Spleen (tissue), 11 donors: ENCODE measurements around the gene ITGA6. TPM values are rescaled to one million over a fixed set of nuclear protein-coding genes. Genes with fewer than 3 reads are reported as not detected.
A peak's percentile ranks its signal among the peaks of the same experiment; 100 is the strongest.

Source experiments
- DNase-seq: peaks from one replicate; pipeline ENCODE4 v3.0.0-alpha.2; 2020
- H3K27ac ChIP-seq, 8 donors: fragments of 200-600 bp; sonication (generic) in 7 of 8; 1 replicate in 4 of 8; 2 replicates in 4 of 8; pipeline versions ENCODE4 v1.5.0 to v1.8.0; 2016 to 2021; ENCODE audit warnings: inconsistent platforms in 4 of 8, mild to moderate bottlenecking in 4 of 8, moderate library complexity in 1 of 8
- H3K27me3 ChIP-seq, 7 donors: fragments of 200-600 bp; sonication (generic) in 6 of 7; replicated peaks in 1 of 7; 1 replicate in 4 of 7; 2 replicates in 3 of 7; pipeline versions ENCODE4 v1.5.0 to v1.8.0; 2016 to 2021; ENCODE audit warnings: inconsistent platforms in 3 of 7, mild to moderate bottlenecking in 1 of 7
- H3K36me3 ChIP-seq, 6 donors: fragments of 200-600 bp; sonication (generic) in 5 of 6; 1 replicate in 4 of 6; 2 replicates in 2 of 6; pipeline versions ENCODE4 v1.5.0 to v1.8.0; 2016 to 2021; ENCODE audit warnings: inconsistent platforms in 2 of 6
- H3K4me1 ChIP-seq, 6 donors: fragments of 200-600 bp; sonication (generic) in 5 of 6; 1 replicate in 3 of 6; 2 replicates in 3 of 6; pipeline versions ENCODE4 v1.5.0 to v1.8.0; 2016 to 2021; ENCODE audit warnings: inconsistent platforms in 3 of 6
- H3K4me3 ChIP-seq, 8 donors: fragments of 200-600 bp; sonication (generic) in 7 of 8; 1 replicate in 4 of 8; 2 replicates in 4 of 8; pipeline versions ENCODE4 v1.5.0 to v1.8.0; 2016 to 2021; ENCODE audit warnings: inconsistent platforms in 4 of 8, mild to moderate bottlenecking in 4 of 8, moderate library complexity in 2 of 8
- H3K9me3 ChIP-seq, 8 donors: fragments of 200-600 bp; sonication (generic) in 7 of 8; 1 replicate in 4 of 8; 2 replicates in 4 of 8; pipeline versions ENCODE4 v1.5.0 to v1.8.0; 2016 to 2021; ENCODE audit warnings: inconsistent platforms in 4 of 8
- CTCF ChIP-seq, 11 experiments: fragments of 200-600 bp in 7 of 11; fragments of 450-650 bp in 4 of 11; sonication (generic) in 4 of 11; IDR thresholded peaks in 8 of 11; conservative IDR thresholded peaks in 3 of 11; 1 replicate in 7 of 11; 2 replicates in 4 of 11; pipeline versions ENCODE4 v1.4.0 to v1.8.0; 2016 to 2021; ENCODE audit warnings: antibody characterized with exemption in 11 of 11, inconsistent platforms in 4 of 11, mild to moderate bottlenecking in 1 of 11
- POLR2A ChIP-seq, 3 donors: fragments of 450-650 bp; IDR thresholded peaks; one replicate each; pipeline ENCODE4 v1.5.1; 2017; ENCODE audit warnings: antibody characterized with exemption in 3 of 3, mild to moderate bottlenecking in 1 of 3
- POLR2AphosphoS5 ChIP-seq, 3 donors: sonication (generic); formaldehyde crosslinking; IDR thresholded peaks; one replicate each; pipeline ENCODE4 v1.5.1; 2017; ENCODE audit warnings: antibody characterized with exemption in 3 of 3
- WGBS, 5 donors: extraction: QIAGEN DNeasy Blood & Tissue Kit in 3 of 5; methylation state at CpG; one replicate each; pipeline versions ENCODE4 v1.1.5 to v1.1.7; 2013 to 2018; 5-methylcytosine and 5-hydroxymethylcytosine counted together
- intact Hi-C: fragments of 100-400 bp; cut with DNase I; formaldehyde crosslinking; loops from one replicate; pipeline ENCODE4 v1.15.0; 2023; ENCODE audit warnings: low total_unique reads
- polyA plus RNA-seq, 3 donors: library from polyadenylated mRNA; stranded (reverse); fragments of 200-250 nt; gene quantifications; one replicate each; pipeline ENCODE4 v1.2.1, GENCODE V29; 2013
- total RNA-seq, 7 donors: library from RNA; depleted of rRNA in 3 of 7; stranded (reverse); fragments of >200 nt in 3 of 7; fragmentation: NEBNext Ultra II Directional in 4 of 7; extraction: Animal tissue kit (Norgen Biotek cat#: 25700) in 4 of 7; gene quantifications; one replicate each; pipeline versions ENCODE4 v1.1.0 to v1.2.1, GENCODE V29; 2016 to 2021
- donor health status: healthy with polysubstance abuse.
- donor health status: DM: no; HTN: no; CAD: no; lungs with moderate emphysema.
- donor health status: DM: no; HTN: no; CAD: no.
- donor health status: Bipolar disorder and iron deficiency.
- donor health status: healthy.
- donor health status: DM: no; HTN: no; CAD: no.
- donor health status: DM: yes; HTN: yes; CAD: no.

Gene ITGA6
- total and polyA plus RNA-seq, 10 donors, result 6.9 to 172 (median 88.8) TPM

- WGBS, 5 donors, result 91 to 100% (median 96%) methylated on average over 1 of the region's 1 CpG
- intact Hi-C loops, result no loop called here
- Histone ChIP-seq H3K9me3 (no peaks in the 10 kb centered on the region), H3K36me3 (no peaks in the 10 kb centered on the region), H3K4me1 (peaks cover 15 to 100% (median 86%) of the 10 kb centered on the region in 6 donors), H3K4me3 (no peak overlapping the region), H3K27me3 (no peaks in the 10 kb centered on the region), H3K27ac (peak overlapping the region in 3 of 8 donors; percentile 15 to 67 (median 55))
- DNase-seq, result no peak
- TF ChIP-seq POLR2A (IDR thresholded peaks at IDR 0.05) (no peak), POLR2AphosphoS5 (IDR thresholded peaks at IDR 0.05) (no peak), CTCF (IDR thresholded peaks at IDR 0.05 in 8 of 11, conservative IDR thresholded peaks at IDR 0.05 in 3 of 11) (no peak)
These were observed 9.5 kb downstream of the ITGA6 start for GRCh38 chr2:172436889-172437288.

GRCh38 chr2:172437419-172438341, 10.3 kb downstream of the ITGA6 start:
- no peaks in the 10 kb centered on the region for H3K27me3 ChIP-seq
- H3K9me3 ChIP-seq, result no peaks in the 10 kb centered on the region
- 32 to 43% (median 38%) methylated on average over 6 of the region's 6 CpGs for WGBS, 5 donors
- intact Hi-C loops, result no loop called here
- no peak for TF ChIP-seq CTCF (IDR thresholded peaks at IDR 0.05 in 8 of 11, conservative IDR thresholded peaks at IDR 0.05 in 3 of 11)
- no peak for TF ChIP-seq POLR2A (IDR thresholded peaks at IDR 0.05)
- TF ChIP-seq POLR2AphosphoS5 (IDR thresholded peaks at IDR 0.05), result no peak
- H3K27ac ChIP-seq, result peak overlapping the region in 7 of 8 donors; percentile 16 to 67 (median 40)
- DNase-seq, result no peak
- H3K4me1 ChIP-seq, result peaks cover 19 to 100% (median 89%) of the 10 kb centered on the region in 6 donors
- H3K36me3 ChIP-seq, result no peaks in the 10 kb centered on the region
- peak overlapping the region in 3 of 8 donors; percentile 16 to 60 (median 22) for H3K4me3 ChIP-seq

GRCh38 chr2:172438741-172439508, 11.5 kb downstream of the ITGA6 start:
- WGBS, 5 donors, result 59 to 80% (median 72%) methylated on average over 8 of the region's 8 CpGs
- no peaks in the 10 kb centered on the region for H3K36me3 ChIP-seq
- no peaks in the 10 kb centered on the region for H3K9me3 ChIP-seq
- H3K27ac ChIP-seq, result peak overlapping the region in 6 of 8 donors; percentile 1 to 67 (median 35)
- intact Hi-C loops, result no loop called here
- no peaks in the 10 kb centered on the region for H3K27me3 ChIP-seq
- DNase-seq, result no peak
- H3K4me1 ChIP-seq, result peaks cover 20 to 98% (median 83%) of the 10 kb centered on the region in 6 donors
- TF ChIP-seq CTCF (IDR thresholded peaks at IDR 0.05 in 8 of 11, conservative IDR thresholded peaks at IDR 0.05 in 3 of 11) (no peak), POLR2AphosphoS5 (IDR thresholded peaks at IDR 0.05) (peak in 1 of 3 donors; percentile 56)
- no peak overlapping the region for H3K4me3 ChIP-seq

GRCh38 chr2:172439509-172439860, 12.1 kb downstream of the ITGA6 start:
- intact Hi-C loops, result no loop called here
- peak overlapping the region in 5 of 8 donors; percentile 1 to 67 (median 40) for H3K27ac ChIP-seq
- TF ChIP-seq POLR2AphosphoS5 (IDR thresholded peaks at IDR 0.05) (no peak), CTCF (IDR thresholded peaks at IDR 0.05 in 8 of 11, conservative IDR thresholded peaks at IDR 0.05 in 3 of 11) (no peak)
- H3K9me3 ChIP-seq, result no peaks in the 10 kb centered on the region
- no peaks in the 10 kb centered on the region for H3K27me3 ChIP-seq
- no peaks in the 10 kb centered on the region for H3K36me3 ChIP-seq
- peaks cover 16 to 92% (median 79%) of the 10 kb centered on the region in 6 donors for H3K4me1 ChIP-seq
- WGBS, 5 donors, result 70 to 96% (median 82%) methylated on average over 2 of the region's 2 CpGs
- no peak for DNase-seq
- no peak overlapping the region for H3K4me3 ChIP-seq
